Measurements from ENCODE around the gene FBP2. TPM values are rescaled to one million over a fixed set of nuclear protein-coding genes. Genes with fewer than 3 reads are reported as not detected.

Gene FBP2
- total and polyA plus RNA-seq, 2 of the 8 experiments (the other 6 are each of a cell fraction or from before 2014, with no cell fraction given), result not detected

GRCh38 chr9:94593459-94594345 lies at the start of gene FBP2 (continued):
- no peak for TF ChIP-seq TAF1 (IDR thresholded peaks at IDR 0.05; ENCODE audit: low read depth, low read length)

All from H1 (cell line).